ENCODE measurements around the gene PRSS8.
"Not testable (repeated sequence)": the region's sequence is repeated elsewhere in the genome, so short reads cannot be mapped to it uniquely, and the experiment has no call there.

Gene PRSS8

DNA sequence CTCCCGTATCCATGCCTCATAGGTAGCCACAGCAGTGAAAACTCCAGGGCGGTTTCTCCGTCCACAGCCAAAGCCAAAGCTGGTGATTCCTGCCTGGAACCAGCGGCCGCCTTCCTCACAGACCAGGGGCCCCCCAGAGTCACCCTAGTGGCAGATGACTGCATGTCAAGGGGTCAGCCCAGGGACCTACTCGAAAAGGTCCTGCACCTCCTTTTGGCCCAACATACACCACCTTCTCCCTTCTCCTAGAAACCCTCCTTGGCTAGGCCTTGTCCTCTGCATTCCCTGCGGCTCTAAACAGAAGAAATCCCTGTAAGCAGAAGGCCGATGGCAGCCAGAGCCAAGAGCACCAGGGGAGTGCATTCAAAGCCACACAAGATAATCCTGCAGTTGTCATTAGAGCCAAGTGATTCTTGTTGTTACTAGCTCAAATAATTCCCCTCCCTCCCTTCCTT, 8.2 kb upstream of the PRSS8 start:
- peaks cover 25% of the 10 kb centered on the region for H3K27me3 ChIP-seq (ENCODE audit: control insufficient read depth, insufficient read depth, low read length)
- H3K9me3 ChIP-seq (ENCODE audit: control insufficient read depth, insufficient read depth, low read length): no peaks in the 10 kb centered on the region
- H3K4me3 ChIP-seq (ENCODE audit: low read depth, low read length): no peak overlapping the region
- H3K27ac ChIP-seq (ENCODE audit: low read depth, low read length): no peak overlapping the region
- peaks cover 14% of the 10 kb centered on the region for H3K4me1 ChIP-seq (ENCODE audit: control insufficient read depth, insufficient read depth, low read length)
- H3K9ac ChIP-seq (ENCODE audit: low read depth, low read length): no peak overlapping the region
- H3K36me3 ChIP-seq (ENCODE audit: control insufficient read depth, insufficient read depth, low read length): no peaks in the 10 kb centered on the region

DNA sequence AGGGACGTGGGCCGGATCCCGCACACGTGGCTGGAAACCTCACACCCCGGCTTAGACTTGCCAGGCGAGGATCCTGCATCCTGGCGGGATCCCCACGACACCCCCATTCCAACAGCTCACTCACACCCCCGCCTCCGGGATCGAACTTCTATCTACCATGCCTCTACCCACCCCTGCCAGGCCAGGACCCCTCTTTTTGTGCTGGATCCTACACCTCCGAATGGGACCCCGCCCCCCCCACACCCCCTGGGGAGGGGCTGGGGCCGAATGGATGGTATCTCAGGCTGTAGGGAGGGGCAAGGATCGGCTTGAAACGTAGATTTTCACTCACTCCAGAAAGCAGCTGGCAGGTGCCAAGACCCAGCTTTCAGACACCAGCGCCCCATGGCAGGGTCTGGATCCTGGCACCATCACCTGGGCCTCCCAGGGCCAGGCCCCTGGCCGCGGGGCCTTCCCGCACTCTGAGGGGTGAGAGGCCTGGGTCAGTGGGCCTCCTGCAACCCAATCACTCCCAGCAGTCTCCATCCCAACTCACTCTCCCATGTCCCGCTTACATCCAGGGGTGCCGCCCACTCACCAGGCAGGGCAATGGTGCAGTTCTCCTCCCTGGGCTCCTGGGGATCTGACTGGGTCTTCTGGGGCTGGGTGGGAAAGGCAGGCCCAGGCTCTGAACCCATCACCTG, 7.6 kb upstream of the PRSS8 start:
- Histone ChIP-seq H3K9ac (ENCODE audit: low read depth, low read length) (no peak overlapping the region), H3K4me3 (ENCODE audit: low read depth, low read length) (peak overlapping the region; percentile 42; the same call in 1 of the 2 replicates), H3K27me3 (ENCODE audit: control insufficient read depth, insufficient read depth, low read length) (peaks cover 25% of the 10 kb centered on the region), H3K4me1 (ENCODE audit: control insufficient read depth, insufficient read depth, low read length) (peaks cover 20% of the 10 kb centered on the region), H3K9me3 (ENCODE audit: control insufficient read depth, insufficient read depth, low read length) (no peaks in the 10 kb centered on the region), H3K27ac (ENCODE audit: low read depth, low read length) (no peak overlapping the region), H3K36me3 (ENCODE audit: control insufficient read depth, insufficient read depth, low read length) (no peaks in the 10 kb centered on the region)

- no peaks in the 10 kb centered on the region for H3K36me3 ChIP-seq (ENCODE audit: control insufficient read depth, insufficient read depth, low read length)
- H3K9ac ChIP-seq (ENCODE audit: low read depth, low read length): peak overlapping the region; percentile 22; the same call in 1 of the 2 replicates
- H3K4me1 ChIP-seq (ENCODE audit: control insufficient read depth, insufficient read depth, low read length): peaks cover 21% of the 10 kb centered on the region
- peaks cover 18% of the 10 kb centered on the region for H3K27me3 ChIP-seq (ENCODE audit: control insufficient read depth, insufficient read depth, low read length)
- peak overlapping the region; percentile 80 for H3K27ac ChIP-seq (ENCODE audit: low read depth, low read length)
- H3K9me3 ChIP-seq (ENCODE audit: control insufficient read depth, insufficient read depth, low read length): no peaks in the 10 kb centered on the region
- H3K4me3 ChIP-seq (ENCODE audit: low read depth, low read length): peak overlapping the region; percentile 48
Measured at GRCh38 chr16:31142109-31143010, 6.8 kb upstream of the PRSS8 start.

DNA sequence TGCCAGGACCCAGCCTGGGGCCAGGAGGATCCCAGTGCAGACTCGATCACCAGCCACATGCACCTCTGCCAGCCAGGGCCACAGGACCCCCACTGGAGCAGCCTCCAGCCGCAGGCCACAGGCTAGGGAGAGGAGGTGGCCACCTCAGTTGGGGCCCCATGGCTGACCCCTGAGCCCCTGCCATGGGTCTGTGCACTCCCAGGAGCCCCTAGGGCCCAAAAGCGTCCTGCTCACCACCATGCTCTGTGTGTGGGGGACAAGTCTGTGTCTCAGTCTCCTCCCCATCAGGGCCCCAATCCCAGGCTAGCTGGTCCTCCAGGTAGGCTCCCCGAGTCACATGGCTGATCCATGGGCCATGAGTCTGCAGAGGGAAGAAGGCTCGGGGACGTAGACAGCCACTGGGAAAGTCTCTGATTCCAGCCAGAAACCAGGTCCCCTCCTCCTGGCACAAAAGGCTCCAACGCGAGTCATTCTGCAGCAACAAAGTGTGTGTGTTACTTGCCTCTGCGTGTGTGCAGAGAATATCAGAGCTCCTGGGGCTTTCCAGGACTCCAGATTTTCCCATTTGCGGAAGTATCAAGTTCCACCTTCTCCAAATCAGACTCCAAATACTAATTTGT, 6.1 kb upstream of the PRSS8 start:
- peak overlapping the region; percentile 48 for H3K4me3 ChIP-seq (ENCODE audit: low read depth, low read length)
- peaks cover 21% of the 10 kb centered on the region for H3K4me1 ChIP-seq (ENCODE audit: control insufficient read depth, insufficient read depth, low read length)
- peaks cover 11% of the 10 kb centered on the region for H3K27me3 ChIP-seq (ENCODE audit: control insufficient read depth, insufficient read depth, low read length)
- H3K27ac ChIP-seq (ENCODE audit: low read depth, low read length): peak overlapping the region; percentile 80
- no peaks in the 10 kb centered on the region for H3K9me3 ChIP-seq (ENCODE audit: control insufficient read depth, insufficient read depth, low read length)
- no peak overlapping the region for H3K9ac ChIP-seq (ENCODE audit: low read depth, low read length)
- H3K36me3 ChIP-seq (ENCODE audit: control insufficient read depth, insufficient read depth, low read length): no peaks in the 10 kb centered on the region

DNA sequence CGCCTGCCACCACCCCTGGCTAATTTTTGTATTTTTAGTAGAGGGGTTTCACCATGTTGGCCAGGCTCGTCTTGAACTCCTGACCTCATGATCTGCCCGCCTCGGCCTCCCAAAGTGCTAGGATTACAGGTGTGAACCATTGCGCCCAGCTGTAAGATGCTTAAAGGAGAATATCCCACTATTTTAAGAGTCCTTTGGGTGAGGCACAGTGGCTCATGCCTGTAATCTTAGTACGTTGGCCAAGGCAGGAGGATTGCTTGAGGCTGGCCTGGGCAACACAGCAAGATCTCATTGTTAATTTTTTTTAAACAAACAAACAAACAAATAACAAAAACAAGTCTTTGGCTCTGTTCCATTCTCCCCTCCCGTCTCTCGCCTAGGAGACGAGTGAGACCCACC, 5.5 kb upstream of the PRSS8 start:
- Histone ChIP-seq H3K27ac (ENCODE audit: low read depth, low read length) (peak overlapping the region; percentile 80), H3K27me3 (ENCODE audit: control insufficient read depth, insufficient read depth, low read length) (peaks cover 11% of the 10 kb centered on the region), H3K4me1 (ENCODE audit: control insufficient read depth, insufficient read depth, low read length) (peaks cover 21% of the 10 kb centered on the region)
- not testable (repeated sequence) for H3K36me3 ChIP-seq (ENCODE audit: control insufficient read depth, insufficient read depth, low read length); H3K9ac ChIP-seq (ENCODE audit: low read depth, low read length); H3K4me3 ChIP-seq (ENCODE audit: low read depth, low read length); H3K9me3 ChIP-seq (ENCODE audit: control insufficient read depth, insufficient read depth, low read length)

GRCh38 chr16:31138621-31139578, 3.4 kb upstream of the PRSS8 start:
- no peaks in the 10 kb centered on the region for H3K9me3 ChIP-seq (ENCODE audit: control insufficient read depth, insufficient read depth, low read length)
- peak overlapping the region; percentile 66 for H3K27ac ChIP-seq (ENCODE audit: low read depth, low read length)
- no peak overlapping the region for H3K4me3 ChIP-seq (ENCODE audit: low read depth, low read length)
- H3K27me3 ChIP-seq (ENCODE audit: control insufficient read depth, insufficient read depth, low read length): peaks cover 11% of the 10 kb centered on the region
- no peak overlapping the region for H3K9ac ChIP-seq (ENCODE audit: low read depth, low read length)
- no peaks in the 10 kb centered on the region for H3K36me3 ChIP-seq (ENCODE audit: control insufficient read depth, insufficient read depth, low read length)
- peaks cover 33% of the 10 kb centered on the region for H3K4me1 ChIP-seq (ENCODE audit: control insufficient read depth, insufficient read depth, low read length)

DNA sequence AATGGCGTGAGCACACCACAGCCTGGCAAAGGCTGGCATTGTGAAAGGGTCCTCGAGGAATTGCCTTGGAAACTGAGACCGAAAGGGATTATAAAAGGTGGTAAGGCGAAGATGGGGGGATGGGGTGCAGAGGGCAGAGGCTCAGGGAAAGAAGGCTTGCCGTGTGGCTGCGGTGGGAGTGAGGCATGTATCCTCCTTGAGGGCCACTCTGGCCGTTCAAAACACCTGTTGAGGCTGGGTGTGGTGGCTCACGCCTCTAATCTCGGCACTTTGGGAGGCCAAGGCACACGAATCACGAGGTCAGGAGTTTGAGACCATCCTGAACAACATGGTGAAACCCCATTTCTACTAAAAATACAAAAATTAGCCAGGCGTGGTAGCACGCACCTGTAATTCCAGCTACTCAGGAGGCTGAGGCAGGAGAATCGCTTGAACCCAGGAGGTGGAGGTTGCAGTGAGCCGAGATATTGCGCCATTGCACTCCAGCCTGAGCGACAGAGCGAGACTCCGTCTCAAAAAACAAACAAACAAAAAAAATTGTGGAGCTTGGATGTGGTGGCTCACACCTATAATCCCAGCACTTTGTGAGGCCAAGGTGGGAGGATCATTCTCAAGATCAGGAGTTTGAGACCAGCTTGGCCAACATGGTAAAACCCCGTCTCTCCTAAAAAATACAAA, 1.4 kb upstream of the PRSS8 start:
- Histone ChIP-seq H3K4me1 (ENCODE audit: control insufficient read depth, insufficient read depth, low read length) (peaks cover 41% of the 10 kb centered on the region), H3K36me3 (ENCODE audit: control insufficient read depth, insufficient read depth, low read length) (peaks cover 15% of the 10 kb centered on the region)
- not testable (repeated sequence) for H3K27ac ChIP-seq (ENCODE audit: low read depth, low read length); H3K4me3 ChIP-seq (ENCODE audit: low read depth, low read length); H3K9me3 ChIP-seq (ENCODE audit: control insufficient read depth, insufficient read depth, low read length); H3K9ac ChIP-seq (ENCODE audit: low read depth, low read length); H3K27me3 ChIP-seq (ENCODE audit: control insufficient read depth, insufficient read depth, low read length)

DNA sequence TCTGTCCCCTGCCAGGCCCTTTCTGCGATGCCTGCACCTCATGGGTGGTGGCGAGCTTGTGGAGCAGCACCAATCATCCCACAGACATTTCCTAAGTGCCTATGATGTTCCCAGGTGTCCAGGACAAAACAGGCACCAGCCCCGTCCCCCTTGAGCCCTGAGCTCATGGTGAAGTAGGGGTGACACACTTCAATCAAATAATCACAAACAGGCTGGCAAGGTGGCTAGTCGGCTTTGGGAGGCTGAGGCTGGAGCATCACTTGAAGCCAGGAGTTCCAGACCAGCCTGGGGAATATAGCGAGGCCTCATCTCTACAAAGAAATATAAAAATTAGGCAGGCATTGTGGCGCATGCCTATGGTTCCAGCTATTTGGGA, 748 bp upstream of the PRSS8 start:
- H3K4me3 ChIP-seq (ENCODE audit: low read depth, low read length): no peak overlapping the region
- H3K9me3 ChIP-seq (ENCODE audit: control insufficient read depth, insufficient read depth, low read length): no peaks in the 10 kb centered on the region
- H3K27me3 ChIP-seq (ENCODE audit: control insufficient read depth, insufficient read depth, low read length): no peaks in the 10 kb centered on the region
- no peak overlapping the region for H3K27ac ChIP-seq (ENCODE audit: low read depth, low read length)
- peaks cover 37% of the 10 kb centered on the region for H3K4me1 ChIP-seq (ENCODE audit: control insufficient read depth, insufficient read depth, low read length)
- peaks cover 22% of the 10 kb centered on the region for H3K36me3 ChIP-seq (ENCODE audit: control insufficient read depth, insufficient read depth, low read length)
- H3K9ac ChIP-seq (ENCODE audit: low read depth, low read length): no peak overlapping the region

- Histone ChIP-seq H3K9me3 (ENCODE audit: control insufficient read depth, insufficient read depth, low read length) (no peaks in the 10 kb centered on the region), H3K4me3 (ENCODE audit: low read depth, low read length) (peak overlapping the region; percentile 78), H3K27me3 (ENCODE audit: control insufficient read depth, insufficient read depth, low read length) (no peaks in the 10 kb centered on the region), H3K36me3 (ENCODE audit: control insufficient read depth, insufficient read depth, low read length) (peaks cover 25% of the 10 kb centered on the region), H3K4me1 (ENCODE audit: control insufficient read depth, insufficient read depth, low read length) (peaks cover 43% of the 10 kb centered on the region), H3K27ac (ENCODE audit: low read depth, low read length) (peak overlapping the region; percentile 91), H3K9ac (ENCODE audit: low read depth, low read length) (peak overlapping the region; percentile 76)
Measured at GRCh38 chr16:31134625-31135534, 647 bp downstream of the PRSS8 start.

All from HUES48 (cell line).